HG02571 (cell line): ENCODE measurements around the gene SUSD6.
A peak's percentile ranks its signal among the peaks of the same experiment; 100 is the strongest.
"Not testable (repeated sequence)": the region's sequence is repeated elsewhere in the genome, so short reads cannot be mapped to it uniquely, and the experiment has no call there.

ENCODE experiments used
- ATAC-seq: cut with Tn5 transposase; IDR thresholded peaks from one replicate; pipeline ENCODE4 v1.9.1; 2021; ENCODE audit warnings: mild to moderate bottlenecking, moderate library complexity; ENCODE audit not compliant: unreplicated experiment

The SUSD6 gene

DNA sequence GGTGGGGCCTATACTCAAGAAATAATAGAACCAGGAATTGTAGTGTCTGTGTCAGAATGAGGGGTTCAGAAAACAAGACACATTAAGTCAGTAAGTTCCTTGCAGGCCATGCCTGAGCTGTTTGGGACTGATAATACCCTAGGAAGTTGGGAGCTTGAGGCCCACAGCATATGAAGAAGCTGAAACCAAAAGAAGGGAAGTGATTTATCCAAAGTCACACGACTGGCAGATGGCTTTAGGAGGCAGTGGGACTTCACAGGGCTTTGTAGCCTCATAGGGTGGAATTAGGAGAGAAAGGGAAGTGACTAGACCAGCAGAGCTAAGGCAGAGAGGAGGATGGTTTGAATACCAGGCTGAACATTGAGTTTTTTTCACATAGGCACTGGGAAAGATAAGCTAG, 99.0 kb downstream of the SUSD6 start:
- no peak for ATAC-seq

DNA sequence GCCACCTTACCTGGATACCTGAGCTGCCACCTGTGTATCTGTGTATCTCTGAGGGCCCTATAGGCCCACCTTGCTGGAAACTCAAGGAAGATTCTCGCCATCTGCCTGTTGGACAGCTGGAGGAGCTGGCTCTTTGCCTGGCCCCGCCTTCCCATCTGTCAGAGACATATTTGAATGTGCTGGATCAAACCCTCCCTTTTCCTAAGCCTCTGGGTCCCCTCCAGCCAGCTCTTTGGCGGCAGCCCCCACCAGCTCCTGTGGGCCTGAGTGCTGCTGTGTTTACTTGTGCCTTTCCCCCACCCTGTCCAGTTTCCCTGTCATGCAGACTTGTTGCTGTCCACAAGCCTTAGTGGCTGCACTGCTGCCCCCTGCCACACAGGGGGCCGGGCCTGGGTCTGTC, 99.7 kb downstream of the SUSD6 start:
- ATAC-seq = no peak

DNA sequence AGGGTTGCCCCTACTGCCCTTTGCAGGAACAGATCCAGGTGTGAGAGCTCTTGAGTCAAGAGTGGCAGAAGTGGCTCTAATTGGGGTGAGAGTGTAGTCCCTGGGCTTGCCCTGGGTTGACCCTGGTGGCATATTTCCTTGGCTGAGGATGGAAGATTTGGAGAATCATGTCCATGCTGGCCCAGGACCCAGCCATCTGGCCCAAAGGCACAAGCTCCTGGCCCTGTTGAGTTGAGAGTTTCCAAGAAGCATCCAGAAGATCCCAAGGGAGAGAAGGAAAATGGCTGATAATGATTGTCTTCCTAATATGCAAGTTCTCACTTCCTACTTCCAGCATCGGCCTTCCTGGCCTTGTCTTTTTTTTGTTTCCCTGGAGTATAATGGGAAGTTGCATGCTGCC, 100.1 kb downstream of the SUSD6 start:
- no peak for ATAC-seq

DNA sequence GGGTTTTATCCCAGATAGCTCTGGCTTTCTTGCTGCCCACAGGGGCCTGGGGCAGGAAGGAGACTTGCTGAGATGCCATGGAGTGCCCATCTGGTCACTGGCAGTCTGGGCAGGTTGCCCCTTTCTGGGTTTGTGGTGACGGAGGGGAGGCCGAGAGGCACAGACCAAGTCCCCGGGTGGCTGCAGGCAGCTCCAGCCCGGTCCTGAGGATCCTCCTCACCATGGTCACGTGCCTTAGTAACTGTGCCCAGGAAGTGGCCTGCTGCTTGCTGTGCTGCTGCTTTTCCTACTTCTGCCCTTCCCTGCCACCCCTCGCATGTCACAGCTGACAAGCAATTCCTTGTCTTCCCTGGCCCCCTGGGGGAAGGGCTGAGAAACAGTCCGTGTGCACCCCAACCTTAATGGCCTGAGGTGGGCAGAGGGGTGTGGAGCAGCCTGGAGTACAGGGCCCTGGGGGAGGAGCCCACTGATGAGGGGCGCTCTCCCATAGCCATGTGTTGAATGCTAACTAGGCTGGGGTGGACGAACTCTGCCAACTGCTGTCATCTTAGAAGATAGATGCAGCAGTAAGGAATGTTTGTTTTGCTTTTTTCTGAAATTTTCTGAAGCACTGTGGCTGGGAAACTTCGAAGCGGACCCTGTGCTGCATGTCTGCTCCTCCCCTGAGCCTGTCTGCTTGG, 100.6 kb downstream of the SUSD6 start:
- no peak for ATAC-seq

DNA sequence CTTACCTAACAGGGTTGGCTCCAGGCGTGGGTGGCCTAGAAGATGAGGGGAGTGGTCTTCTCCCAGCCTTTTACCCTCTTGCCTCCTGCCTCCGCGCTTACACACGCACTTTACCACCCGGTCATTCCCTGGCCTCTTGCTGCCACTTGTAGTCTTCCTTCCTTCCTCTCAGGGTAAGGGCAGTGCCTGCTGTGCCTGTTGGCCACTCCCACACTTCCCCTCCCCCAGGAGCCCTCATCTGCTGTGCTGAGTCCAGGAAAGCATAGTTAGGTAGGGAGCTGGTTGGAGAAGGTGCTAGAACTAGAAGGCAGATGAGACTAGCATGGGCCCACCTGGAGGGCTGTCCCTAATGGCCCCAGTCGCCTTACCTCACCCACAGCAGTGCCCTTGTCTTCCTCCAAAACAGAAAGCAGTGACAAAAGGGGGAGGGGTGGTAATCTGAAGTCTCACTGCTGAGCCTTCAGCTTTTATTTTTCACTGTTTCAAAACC, 101.2 kb downstream of the SUSD6 start:
- no peak for ATAC-seq

DNA sequence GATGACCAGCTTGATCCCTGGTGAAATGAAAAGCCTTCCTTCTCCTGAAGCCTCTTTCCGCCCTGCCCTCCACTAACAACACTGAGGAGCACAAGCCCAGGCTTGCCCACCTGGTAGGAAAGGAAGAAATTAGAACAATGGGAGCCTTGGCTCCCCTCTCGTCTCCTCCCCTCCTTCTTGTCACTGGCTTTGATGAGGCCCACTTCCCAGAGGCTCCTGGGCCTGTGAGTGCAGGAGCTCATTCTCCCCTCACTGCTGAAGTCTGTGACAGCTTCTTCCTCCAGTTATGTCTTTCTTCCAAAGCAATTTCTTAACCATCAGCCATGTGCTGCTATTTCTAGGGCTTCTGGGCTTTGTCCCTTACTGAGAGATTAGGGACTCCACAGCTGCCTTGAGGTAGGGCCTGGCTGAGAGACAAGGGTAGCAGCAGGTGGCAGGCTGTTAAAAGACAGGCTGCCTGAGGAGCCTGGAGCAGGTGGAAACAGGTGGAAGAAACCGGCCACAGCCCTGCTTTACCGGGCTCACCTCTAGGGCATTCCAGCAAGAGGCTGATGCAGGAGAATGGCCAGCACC, 101.9 kb downstream of the SUSD6 start:
- ATAC-seq = no peak

DNA sequence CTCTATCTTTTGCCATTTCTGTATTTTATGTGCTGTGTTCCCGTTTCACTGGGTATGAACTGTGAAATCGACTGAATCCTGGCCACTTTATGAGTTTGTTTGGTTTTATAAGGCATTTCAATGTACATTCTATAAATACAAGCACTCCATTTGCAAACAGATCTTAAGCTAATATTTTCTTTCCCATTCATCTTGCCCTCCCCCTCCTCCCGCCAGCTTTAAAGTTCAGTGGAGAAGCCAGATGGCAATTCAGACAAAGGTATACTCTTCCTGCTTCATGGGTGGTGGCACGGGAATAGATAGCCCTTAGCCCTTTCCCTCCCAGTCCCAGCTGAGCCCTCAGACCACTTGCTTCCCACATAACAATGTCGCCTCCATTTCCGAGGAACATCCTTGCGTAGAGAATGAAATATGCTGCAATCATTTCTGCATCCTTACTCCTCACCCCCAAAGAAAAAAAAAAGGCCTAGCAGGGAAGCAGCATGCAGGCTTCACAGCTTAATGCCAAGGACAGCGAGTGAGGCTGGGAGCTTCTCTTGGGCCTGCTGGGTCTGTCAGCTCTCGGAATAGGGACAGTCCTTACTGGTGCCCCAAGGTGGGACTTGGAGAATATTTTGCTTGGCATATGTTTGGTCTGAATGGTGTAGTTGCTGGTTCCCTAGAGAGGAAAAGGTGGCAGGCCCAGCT, 102.7 kb downstream of the SUSD6 start:
- no peak for ATAC-seq

DNA sequence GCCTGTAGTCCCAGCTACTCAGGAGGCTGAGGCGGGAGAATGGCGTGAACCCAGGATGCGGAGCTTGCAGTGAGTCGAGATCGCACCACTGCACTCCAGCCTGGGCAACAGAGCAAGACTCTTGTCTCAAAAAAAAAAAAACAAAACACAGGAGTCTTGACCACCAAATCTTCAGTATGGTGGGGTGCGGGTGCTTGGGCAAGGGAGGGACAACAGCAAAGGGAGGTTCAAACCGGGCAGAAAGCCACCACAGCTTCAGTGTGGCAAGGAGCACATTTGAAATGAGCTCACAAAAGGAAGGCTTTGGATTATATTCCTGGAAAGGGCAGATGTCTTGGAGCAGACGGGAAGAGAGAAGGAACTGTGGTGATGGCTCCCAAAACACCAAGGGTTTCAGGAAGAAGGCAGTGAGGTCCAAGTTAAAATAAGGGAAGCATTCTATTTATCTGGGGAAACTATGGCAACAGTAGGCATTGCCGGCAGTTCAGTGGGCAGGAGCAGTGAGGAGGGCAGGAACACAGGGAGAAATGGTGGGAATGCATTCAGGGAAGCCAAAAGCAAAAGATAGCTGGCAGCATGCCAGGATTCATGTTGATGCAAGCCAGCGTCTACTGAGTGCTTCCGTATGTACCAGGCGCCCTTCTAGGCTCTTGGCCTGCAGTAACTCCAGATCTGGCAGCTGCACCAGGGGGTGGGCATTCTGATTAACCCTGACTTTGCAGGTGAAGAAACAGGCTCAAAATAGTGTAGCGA, 104.5 kb downstream of the SUSD6 start:
- no peak for ATAC-seq

DNA sequence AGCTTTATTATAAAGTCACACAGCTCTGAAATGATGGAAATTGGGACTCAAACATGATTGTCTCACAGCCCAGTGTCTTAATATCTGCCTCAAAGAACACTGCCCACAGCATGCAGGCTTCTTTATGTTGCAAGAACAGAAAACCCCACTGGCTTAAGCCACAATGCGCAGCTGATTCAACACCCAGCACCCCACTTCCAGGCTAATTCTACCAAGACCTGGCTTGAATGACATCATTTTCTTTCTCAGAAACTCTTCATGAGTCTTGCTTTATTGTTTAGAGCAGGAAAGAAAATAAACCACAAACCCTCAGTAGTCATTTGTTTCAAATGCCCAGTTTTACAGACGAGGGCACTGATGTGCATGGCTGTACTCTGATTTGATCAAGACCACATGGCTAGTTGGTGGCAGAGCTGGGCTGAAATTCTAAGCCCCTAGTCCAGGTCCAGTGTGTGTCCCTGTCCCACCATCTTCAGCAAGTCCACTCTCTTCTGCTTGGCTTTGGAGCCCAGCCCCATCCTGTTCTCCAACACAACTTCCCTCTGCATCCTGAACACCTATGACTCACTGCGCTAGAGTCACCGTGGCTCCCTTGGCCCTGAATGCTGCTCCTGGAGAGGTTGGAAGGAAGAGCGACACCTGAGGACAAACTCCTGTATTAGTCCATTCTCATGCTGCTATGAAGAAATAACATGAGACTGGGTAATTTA, 105.2 kb downstream of the SUSD6 start:
- ATAC-seq = no peak

DNA sequence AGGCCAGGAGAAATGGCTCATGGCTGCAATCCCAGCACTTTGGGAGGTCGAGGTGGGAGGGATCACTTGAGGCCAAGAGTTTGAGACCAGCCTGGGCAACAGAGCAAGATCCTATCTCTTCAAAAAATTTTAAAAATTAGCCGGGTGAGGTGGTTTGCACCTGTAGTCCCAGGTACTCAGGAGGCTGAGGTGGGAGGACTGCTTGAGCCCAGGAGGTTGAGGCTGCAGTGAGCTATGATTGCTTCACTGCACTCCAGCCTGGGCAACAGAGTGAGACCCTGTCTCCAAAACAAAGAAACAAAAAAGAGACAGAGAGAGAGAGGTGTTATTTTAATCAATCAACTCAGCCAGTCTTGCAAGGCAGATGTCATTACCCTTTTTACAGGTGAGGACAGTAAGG, 107.2 kb downstream of the SUSD6 start:
- ATAC-seq = not testable (repeated sequence)

DNA sequence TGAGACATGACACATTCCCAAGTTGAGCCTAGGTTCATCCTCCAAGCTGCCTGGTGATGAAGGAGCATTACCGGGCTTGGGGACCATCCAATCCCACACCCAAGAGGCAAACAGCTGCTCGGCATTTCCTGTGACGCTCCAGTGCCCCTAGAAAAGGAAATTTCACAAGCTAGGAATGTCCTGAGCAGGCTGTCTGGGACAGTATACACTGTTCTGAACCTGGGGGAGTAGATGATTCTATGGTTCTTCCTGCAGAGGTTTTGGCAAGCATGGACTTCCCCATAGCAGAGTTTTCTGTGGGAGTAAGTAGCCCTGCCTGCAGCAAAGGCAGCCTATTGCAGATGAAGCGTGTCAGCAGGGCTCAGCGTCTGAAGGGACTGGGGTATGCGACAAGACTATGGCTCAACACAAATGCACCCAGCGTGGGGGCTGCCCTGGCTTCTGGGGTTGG, 108.1 kb downstream of the SUSD6 start:
- ATAC-seq = no peak

DNA sequence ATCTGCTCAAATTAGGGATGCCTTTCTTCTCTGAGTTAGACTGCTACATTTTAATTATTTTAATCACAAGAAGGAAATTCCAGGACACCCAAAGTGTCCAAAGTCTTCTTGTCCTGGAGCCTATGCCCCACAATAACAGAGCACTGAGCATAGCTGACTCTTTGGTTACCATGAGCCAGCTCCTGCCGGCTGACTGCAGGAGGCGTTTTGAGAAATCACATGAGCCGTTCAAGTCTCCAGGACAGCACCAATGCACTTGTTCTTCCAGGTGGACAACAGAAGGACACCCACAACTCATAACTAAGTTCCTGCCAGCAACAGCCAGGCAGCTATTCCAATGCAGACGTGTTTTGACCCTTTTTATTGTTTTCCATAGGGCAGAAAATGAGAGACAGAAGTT, 109.5 kb downstream of the SUSD6 start:
- no peak for ATAC-seq

DNA sequence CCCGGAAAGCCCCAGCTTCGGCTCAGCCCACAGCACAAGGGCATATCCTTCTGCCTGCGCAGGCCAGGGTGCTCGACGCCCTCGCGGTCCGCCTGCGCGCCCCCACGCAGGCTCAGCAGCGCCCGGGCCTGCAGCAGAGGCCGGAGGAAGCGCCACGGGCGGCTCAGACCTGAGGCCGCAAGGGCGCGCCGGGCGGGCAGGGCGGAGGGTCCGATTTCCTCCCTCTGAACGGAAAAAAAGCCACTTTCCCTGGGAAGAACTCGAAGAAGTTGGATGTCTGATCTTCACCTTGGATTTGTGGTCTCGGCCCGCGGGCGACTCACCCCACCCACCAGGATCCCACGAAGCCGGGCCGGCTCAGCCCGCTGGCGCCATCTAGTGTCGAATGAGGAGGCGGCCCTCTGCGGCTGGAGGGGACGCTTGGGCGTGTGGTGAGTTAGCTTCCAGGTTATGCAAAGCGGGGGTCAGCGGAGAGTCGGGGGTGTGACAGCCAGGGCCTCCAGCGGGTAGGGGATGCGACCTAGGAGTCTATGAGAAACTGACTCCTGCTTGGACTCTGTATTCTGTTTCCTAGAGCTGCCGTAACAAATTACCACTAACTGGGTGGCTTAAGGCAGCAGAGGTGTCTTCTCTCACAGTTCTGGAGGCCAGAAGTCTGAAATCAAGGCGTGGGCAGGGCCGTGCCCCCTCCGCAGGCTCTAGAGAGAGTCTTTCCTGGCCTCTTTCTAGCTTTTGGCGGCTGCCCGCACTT, 115.5 kb downstream of the SUSD6 start:
- peak; percentile 87 for ATAC-seq

DNA sequence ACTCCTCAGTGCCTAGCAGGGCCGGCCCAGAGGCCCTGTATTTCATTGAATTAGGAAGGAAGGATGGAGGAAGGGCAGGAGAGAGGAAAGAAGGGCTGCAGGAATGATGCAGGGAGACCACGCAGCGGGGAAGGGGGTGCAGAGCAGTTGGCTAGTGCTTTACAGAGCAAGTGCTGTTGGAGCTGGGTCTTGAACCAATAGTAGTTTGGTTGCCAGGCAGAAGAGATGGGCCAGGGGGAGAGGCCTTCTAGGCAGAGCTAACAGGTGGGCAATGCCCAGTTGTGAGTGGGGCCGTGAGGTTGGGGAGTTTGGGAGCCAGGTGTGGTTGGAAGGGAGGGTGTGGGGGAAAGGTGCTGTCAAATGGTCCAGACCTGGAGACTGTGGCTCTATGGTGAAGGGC, 116.5 kb downstream of the SUSD6 start:
- no peak for ATAC-seq

DNA sequence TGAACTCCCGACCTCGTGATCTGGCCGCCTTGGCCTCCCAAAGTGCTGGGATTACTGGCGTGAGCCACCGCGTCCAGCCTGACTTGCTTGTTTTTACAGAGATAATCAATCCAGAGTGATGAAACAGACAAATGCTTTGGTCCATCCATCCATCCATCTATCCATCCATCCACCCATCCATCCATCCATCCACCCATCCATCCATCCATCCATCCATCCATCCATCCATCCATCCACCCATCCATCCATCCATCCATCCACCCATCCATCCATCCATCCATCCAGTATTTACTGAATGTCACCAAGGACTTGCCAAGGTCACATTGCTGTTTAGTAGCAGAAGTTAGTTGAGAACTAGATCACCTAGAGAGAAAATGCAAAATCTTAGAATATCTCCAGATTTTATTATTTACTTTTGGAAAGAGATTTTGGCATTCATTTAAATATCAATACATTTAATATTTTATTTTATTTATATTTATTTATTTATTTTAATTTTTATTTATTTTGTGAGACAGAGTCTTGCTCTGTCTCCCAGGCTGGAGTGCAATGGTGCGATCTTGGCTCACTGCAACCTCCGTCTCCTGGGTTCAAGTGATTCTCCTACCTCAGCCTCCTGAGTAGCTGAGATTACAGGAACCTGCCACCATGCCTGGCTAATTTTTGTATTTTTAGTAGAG, 120.7 kb downstream of the SUSD6 start:
- not testable (repeated sequence) for ATAC-seq

DNA sequence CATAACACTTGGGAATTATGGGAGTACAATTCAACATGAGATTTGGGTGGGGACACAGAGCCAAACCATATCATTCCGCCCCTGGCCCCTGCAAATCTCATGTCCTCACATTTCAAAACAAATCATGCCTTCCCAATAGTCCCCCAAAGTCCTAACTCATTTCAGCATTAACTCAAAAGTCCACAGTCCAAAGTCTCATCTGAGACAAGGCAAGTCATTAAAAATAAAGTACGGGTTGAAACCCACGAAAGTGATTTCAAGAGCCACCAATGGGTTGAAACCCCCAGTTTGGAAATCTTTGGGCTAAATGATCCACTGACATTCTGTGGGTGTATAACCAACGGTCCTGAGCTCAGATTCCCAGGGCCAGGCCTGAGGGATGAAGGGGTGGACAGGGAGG, 125.0 kb downstream of the SUSD6 start:
- not testable (repeated sequence) for ATAC-seq

DNA sequence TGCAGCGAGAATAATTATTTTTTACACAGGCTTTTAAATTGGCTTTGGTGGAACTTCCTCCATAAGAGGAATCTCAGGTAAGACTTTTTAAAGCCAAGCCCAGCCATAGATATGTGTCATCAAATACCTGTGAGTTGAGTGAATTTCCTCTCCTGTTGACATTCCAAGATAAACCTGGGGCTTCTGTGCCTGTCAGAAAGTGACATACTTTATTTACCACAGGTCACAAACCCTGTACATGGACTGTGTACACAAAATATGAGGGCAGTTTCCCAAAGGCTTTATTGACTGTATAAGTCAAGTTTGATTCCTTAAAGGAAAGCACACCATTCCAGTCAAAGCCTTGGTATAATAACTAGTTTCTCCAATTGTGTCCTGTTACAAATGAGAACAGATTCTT, 129.7 kb downstream of the SUSD6 start:
- no peak for ATAC-seq

DNA sequence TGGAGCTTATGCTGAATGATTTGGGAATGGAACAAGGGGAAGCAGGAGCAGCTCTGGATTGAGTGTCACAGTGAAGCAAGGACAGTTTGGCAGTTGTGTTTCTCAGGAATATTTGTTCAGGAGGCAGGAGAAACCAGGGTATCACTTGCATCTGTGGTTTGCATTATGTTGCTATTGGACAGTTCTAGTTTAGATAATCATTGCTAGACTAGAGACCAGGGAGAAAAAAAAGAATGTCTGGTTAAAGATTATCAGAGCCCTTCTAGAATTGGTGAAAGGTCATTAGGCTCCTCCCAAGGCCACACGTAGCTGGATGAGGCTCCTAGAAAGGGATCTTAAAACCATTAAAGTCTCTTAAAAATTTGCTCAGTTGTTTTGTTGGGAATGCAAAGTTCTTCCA, 138.6 kb downstream of the SUSD6 start:
- ATAC-seq = no peak

DNA sequence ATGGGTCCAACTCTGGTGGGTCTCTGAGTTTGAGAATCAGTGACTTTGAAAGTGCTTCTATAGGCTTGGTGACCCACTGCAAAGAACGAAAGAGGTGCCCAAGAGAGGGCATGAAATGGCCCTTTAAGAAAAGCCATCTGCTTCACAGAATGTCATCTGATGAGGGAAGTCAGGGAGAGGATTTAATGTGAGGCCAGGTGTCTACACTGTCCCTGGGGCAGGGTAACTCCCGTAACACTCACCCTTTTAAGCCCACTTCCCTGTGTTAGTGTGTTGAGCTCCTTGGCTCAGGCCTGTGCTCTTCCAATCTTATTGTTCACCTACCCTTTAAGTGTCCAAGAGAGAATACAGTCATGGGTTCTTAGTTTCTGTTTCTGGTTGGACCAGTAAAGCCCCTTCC, 139.1 kb downstream of the SUSD6 start:
- no peak for ATAC-seq

DNA sequence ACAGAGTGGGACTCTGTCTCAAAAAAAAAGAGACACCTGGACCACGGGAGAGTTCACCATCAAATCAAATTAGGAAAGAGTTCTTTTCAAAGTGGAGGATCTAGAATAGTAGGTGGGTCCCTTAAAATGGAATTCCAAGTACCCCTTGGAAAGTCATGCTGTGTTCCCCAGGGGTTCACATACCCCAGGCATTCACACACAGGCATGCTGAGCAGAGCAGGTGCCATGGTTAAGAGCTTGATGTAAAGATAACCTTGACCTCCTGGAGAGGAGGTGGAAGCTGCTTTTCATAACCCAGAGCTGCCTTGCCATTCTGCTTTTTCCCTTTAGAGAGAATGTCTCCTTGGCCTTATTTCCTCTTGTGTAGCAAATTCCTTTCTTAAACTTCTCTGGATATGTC, 141.4 kb downstream of the SUSD6 start:
- ATAC-seq = no peak
